Fibroblast of the conjunctiva (primary cell): ENCODE data around the gene PRKCB.
"Not testable (repeated sequence)": the region's sequence is repeated elsewhere in the genome, so short reads cannot be mapped to it uniquely, and the experiment has no call there.

ENCODE experiments used
- DNase-seq: peaks from one replicate; pipeline ENCODE4 v3.0.0-alpha.2; 2010; ENCODE audit warnings: low read depth

PRKCB gene

GRCh38 chr16:24178496-24178895 lies 342.7 kb downstream of the PRKCB start:
- no peak for DNase-seq

DNA sequence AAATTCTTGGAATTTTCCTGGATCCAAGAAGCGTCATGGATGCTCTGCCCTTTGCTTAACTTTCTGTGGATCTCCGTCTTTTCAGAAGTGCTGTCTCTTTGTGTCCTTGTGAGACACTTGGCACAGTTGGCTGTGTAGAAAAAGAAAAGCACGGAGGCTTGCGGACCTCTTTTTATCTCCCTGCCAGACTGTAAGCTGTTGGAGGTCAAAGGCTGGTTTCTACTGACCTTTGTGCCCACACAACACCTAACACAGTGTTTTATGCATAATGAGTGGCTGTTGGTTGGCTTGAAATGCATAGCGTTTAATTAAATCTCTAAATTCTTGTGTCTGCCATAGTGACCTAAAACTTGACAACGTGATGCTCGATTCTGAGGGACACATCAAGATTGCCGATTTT lies 344.7 kb downstream of the PRKCB start:
- DNase-seq, result no peak

DNA sequence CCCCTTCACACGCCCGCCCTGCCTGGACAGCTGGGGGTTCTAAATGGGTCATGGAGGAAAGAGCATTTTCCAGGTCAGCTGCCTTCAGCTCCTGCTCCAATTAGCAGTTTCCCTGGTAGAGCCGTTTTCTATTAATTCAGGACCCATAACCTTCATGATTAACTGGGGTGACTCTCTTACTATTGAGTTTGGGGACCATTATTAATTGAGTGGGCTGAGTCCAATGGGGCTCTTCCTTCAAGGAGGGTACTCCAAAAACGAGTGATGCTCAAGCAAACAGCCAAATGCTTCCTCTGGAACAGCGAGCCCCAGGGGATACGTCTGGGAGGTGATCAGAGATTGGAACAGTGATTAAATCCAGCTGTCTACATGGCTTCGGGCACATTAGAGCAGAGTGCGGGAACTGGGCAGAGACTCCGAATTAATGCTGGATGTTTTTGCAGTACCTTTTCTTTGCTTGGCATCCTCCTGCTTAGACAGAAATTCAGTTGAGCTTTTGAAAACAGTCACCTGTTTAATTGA lies 352.3 kb downstream of the PRKCB start:
- DNase-seq, result no peak

DNA sequence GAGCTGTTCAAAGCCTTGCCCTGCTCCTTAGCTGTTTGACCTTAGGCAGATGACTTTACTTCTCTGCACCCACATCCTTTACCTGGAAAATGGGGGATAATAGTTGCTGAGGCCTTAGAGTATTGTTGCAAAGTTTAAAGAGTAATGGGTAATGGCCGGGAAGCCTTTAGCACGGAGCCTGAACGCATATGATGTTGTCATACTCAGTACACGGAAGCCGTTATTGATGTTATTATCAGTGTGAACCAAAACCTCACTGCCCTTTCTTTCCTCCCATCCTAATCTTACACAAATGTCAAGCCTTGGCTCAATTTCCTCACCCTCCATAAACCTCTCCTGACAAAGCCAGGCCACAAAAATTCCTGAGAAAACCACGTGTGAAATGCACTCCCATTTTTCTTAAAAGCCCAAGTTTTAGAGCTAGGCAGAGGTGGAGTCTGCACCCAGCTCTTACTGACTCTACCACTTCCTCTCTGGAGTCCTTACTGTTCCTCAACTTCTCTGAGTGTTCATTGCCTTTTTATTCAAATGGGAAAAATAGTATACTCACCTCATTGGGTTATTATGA lies 353.1 kb downstream of the PRKCB start:
- no peak for DNase-seq

GRCh38 chr16:24189941-24190340 lies 354.2 kb downstream of the PRKCB start:
- no peak for DNase-seq

DNA sequence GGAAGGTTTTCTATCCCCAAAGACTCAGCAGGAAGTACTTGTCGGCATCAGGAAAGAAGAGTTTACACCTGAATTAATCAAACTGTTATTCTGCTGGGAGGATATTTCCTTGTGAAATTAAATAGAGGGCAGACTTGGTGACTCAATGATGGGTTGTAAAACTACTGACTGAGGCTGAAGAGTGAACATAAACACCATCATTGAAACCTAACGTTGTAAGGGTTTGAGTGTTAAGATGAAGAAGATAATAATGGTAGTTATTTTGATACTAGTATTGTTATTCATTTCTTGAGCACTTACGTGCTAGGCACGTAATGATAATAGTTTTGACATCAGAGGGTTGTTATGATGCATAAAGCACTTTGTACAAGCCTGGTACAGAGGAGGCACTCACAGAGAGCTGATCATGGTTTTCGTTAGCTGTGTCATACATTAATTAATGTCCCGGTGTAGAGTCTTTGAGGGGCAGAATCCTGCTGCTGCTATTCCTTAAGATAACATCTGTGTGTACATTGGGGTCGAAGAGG lies 356.2 kb downstream of the PRKCB start:
- DNase-seq, result no peak

DNA sequence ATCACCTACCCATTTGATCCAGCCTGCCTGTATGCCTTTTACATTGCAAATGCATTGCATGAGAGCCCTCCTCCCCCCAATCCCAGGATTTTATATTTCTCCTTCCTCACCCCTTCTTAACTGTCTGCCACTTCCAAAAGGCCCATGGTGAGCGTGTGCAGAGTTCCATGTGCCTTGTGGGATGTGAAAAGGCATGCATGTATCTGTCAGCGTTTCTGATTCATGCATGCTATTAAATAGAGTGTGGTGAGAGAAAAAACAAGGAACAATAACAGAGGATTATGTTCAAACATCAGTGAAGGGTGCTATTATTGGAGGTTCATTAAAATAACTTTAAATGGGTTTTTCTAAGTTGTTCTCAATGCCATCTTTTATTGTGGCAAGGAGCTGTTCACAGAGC lies 359.4 kb downstream of the PRKCB start:
- DNase-seq, result no peak

- no peak for DNase-seq
These were observed 363.2 kb downstream of the PRKCB start for GRCh38 chr16:24198807-24199533.

DNA sequence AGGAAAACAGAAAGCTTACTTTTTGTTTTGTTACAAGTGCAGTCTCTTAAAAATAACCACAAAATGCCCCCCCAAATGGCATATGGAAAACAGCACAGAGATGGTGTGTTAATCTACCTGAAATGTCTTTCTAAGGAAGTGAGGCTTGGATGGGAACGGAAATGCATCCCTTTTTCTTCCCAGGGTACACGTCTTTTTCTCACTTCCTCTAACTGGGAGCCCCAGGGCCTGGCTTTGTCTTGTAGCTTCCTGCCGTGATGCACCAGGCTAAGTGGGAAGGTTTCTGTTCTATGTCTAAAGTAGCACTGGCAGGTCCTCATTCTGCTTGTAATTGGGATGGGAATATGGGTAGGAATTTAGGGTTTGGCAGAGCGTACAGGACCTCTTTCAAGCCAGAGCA lies 367.9 kb downstream of the PRKCB start:
- DNase-seq, result no peak

GRCh38 chr16:24204150-24204665 lies 368.4 kb downstream of the PRKCB start:
- no peak for DNase-seq

- DNase-seq, result no peak
These were observed 371.1 kb downstream of the PRKCB start for GRCh38 chr16:24206926-24207325.

DNA sequence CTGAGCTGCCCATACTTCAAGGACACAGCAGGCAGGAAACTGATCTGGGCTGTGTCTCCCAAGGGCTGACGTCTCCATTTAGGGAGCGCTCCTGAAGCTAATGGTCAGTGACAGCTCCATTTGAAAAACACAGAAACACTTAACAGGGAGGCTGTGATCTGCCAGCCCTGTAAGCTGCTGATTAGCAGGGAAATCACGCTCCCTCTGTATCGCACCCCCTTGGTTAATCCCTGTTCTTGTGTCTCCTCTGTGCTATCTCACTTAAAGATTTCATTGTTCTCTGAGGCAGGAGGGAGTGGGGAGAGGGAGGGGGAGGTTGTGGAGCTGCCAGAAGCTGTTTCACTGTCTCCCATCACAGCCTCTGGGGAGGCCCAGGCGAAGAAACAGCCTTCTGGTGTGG lies 372.9 kb downstream of the PRKCB start:
- no peak for DNase-seq

GRCh38 chr16:24214992-24215391 lies 379.2 kb downstream of the PRKCB start:
- no peak for DNase-seq

DNA sequence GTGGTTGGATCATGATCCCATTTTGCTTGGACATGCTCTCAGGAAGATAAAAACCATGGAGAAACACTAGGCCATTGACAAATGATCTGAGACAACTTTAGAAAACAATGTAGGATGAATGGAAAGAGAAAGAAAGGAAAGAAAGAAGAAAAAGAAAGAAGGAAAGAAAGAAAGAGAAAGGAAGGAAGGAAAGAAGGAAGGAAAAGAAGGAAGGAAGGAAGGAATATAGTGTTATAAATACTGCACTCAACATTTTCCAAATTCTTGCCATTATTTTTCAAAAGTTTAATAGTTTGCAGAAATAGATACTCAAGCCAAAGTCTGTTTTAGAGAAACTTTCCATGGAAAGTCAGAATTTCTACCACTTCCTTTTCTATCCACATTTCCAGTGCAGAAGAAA lies 381.2 kb downstream of the PRKCB start:
- no peak for DNase-seq

GRCh38 chr16:24217461-24217860 lies 381.7 kb downstream of the PRKCB start:
- DNase-seq, result no peak

DNA sequence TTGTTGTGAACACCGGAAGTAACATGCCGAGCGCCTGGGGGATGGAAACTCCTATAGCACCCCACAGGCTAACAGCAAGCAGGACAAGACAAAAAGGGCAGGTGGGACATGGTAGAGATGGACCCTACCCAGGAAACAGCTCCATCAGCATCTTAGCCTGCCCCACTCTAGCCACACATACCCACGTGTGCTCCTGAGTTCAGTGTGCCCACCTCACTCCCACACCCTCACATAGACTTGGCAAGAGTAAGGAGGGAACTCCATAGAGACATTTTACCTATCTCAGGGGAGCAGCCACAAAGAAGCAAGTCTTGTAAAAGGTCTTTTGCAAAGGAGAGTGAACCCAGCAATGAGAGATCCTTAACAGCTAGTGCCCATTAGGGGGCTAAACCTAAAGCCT lies 382.5 kb downstream of the PRKCB start:
- DNase-seq, result no peak

DNA sequence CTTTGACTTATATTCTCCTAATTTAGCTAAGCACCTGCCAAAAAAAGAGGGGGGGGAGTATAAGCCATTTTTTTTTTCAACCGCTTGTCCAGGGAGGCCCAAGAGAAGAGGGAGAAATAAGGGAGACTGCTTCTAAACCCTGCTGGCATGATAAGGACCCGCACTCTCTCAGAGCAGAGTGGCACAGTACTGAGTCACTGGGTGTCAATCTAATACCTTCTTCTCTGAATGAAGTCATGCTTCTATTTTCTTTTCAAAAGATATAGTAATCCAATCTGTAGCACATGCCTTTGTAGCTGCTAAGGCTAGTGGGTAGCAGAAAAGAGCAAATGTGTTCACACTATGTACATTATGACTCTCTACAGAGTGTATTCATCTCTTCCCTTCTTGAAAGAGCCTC lies 385.4 kb downstream of the PRKCB start:
- no peak for DNase-seq

DNA sequence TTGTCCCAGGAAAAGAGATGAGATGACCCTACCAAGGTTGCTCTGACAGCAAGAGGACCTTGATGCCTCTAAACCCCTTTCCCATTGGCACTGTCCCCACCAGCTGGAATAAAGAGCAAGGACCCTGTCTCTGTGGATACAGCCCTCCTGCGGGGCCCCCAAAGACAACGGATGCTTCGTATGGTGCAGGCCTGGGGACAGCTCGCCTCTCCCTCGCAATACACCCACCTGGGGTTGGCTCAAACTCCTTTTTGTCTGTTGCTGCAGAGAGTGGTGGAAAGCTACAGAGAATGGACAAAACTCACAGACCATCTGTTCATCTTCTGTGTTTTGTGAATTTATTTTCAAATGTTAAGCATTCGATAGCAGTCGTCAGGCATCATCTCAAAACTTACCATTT lies 392.7 kb downstream of the PRKCB start:
- no peak for DNase-seq

- no peak for DNase-seq
These were observed 397.2 kb downstream of the PRKCB start for GRCh38 chr16:24232936-24233335.

DNA sequence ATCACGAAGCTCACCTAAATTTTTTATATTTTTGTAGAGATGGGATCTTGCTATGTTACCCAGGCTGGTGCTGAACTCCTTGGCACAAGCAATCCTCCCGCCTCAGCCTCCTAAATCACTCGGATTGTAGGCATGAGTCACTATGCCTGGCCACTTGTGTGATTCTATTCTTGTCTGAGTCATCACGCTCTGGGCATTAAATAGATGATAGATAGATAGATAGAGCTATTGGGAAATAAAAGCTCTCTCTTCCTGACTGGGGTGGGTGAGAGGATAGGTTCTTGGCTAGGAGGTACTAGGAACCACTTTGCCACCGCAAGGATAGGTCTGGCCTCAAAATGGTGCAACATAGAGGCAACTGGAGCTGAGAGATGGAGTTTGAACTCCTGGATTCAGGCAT lies 399.0 kb downstream of the PRKCB start:
- no peak for DNase-seq

GRCh38 chr16:24235806-24236205 lies 400.0 kb downstream of the PRKCB start:
- DNase-seq, result no peak

GRCh38 chr16:24238846-24239245 lies 403.1 kb downstream of the PRKCB start:
- not testable (repeated sequence) for DNase-seq

GRCh38 chr16:24246911-24247607 lies 411.3 kb downstream of the PRKCB start:
- no peak for DNase-seq
